Left ventricle myocardium superior (tissue), 1 donor: ENCODE measurements around the gene CRYZL1. TPM values are rescaled to one million over a fixed set of nuclear protein-coding genes. Genes with fewer than 3 reads are reported as not detected.

Experiments used
- ATAC-seq: fragments of 200-7000 bp; cut with Tn5 transposase; one replicate; pipeline ENCODE4 v1.9.1; 2020; ENCODE audit warnings: mild to moderate bottlenecking, moderate library complexity
- DNase-seq: peaks from one replicate; pipeline ENCODE4 v3.0.0-alpha.2; 2020
- intact Hi-C: fragments of 100-400 bp; cut with micrococcal nuclease; formaldehyde crosslinking; loops from one replicate; pipeline ENCODE4 v1.11.0; 2022
- total RNA-seq: library from RNA; stranded (reverse); fragmentation: NEBNext Ultra II Directional; extraction: Animal tissue kit (Norgen Biotek cat#: 25700); gene quantifications from one replicate; pipeline ENCODE4 v1.2.1, GENCODE V29; 2021
- donor health status: DM: no; HTN: yes; CAD: no; lungs with severe emphysema.

CRYZL1 gene
- total RNA-seq, 1 donor from 2014 or later = 25.2 TPM

DNA sequence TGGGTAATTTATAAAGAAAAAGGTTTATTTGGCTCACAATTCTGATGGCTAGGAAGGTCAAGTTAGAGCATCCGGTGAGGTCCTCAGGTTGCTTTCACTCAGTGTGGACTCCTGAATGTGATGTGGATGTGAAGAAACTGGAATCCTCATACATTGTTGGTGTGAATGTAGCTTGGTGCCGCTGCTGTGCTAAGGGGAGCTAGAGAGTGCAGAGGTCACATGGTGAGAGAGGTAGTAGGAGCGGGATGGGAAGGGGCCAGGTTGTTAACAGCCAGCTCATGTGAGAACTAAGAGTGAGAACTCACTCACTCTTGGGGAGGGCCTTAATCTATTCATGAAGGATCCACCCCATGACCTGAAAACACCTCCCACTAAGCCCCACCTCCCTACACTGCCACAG, 22.6 kb upstream of the CRYZL1 start:
- intact Hi-C loops = no loop called here
- no peak for ATAC-seq
- DNase-seq = no peak

GRCh38 chr21:33663241-33663640, 21.7 kb upstream of the CRYZL1 start:
- intact Hi-C loops = no loop called here
- DNase-seq (no peak), ATAC-seq (no peak)

DNA sequence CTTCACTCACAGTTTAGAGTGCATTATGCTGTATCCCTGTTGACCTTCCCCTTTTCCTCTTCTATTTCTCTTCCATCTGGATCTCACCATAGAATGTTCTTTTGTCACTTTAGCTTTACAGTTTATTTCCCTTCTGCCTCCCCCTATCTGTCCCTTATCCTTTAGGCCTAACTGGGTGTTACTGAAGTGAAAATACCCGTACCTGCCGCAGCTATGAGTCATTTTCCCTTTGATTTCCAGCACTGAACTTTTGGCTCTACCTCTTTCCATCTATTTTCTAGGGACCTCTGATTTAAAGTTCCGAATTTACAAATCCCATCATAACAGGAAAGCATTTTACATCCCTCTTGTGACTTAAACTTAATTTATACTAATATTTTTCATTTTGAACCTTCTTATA, 20.5 kb upstream of the CRYZL1 start:
- intact Hi-C loops = no loop called here
- no peak for ATAC-seq
- no peak for DNase-seq

DNA sequence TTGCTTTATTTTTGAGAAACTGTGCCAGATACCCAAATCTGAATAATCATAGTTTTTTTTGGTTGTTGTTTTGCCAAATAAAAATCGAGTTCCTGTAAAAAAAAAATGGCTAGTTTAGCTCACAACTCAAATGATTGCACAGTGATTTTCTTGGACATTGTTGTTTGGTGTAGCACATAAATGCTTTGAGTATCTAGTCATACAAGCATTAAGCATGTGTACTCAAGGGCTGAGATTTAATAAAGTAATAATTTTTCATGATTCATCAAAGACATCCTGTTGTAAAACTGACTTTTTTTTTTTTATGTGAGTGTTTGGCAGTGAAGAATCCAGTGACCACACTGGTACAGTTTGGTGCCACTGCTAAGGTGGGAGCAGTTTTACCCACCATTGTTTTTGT, 19.6 kb upstream of the CRYZL1 start:
- intact Hi-C loops = no loop called here
- ATAC-seq = no peak

DNA sequence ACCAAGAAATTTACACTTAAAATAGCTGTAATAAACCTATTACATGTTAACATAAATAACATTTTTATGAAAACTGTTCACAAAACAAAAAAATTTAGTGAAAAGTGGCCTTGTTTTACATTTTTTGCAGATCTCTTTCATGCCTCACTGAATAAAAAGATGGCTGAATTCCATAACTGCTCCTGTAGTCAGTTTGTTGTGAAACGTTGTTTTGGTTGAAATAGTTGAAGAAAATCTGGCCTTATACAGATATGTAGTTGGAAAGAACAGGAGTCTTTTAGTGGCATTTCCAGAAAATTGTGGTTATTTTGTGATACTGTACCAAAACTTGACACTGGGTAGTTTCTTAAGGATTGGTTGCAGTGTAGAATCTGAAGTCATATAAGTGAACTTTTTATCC, 18.9 kb upstream of the CRYZL1 start:
- no peak for DNase-seq

More for the DNA sequence above, 19.6 kb upstream of the CRYZL1 start:
- no peak for DNase-seq

GRCh38 chr21:33659568-33659949, 18.0 kb upstream of the CRYZL1 start:
- DNase-seq (no peak), ATAC-seq (no peak)
- intact Hi-C loops = no loop called here

More for the DNA sequence above, 18.9 kb upstream of the CRYZL1 start:
- no peak for ATAC-seq
- intact Hi-C loops = no loop called here

- no peak for DNase-seq
- intact Hi-C loops = no loop called here
- no peak for ATAC-seq
These were observed 17.5 kb upstream of the CRYZL1 start for GRCh38 chr21:33658919-33659567.

- intact Hi-C loops = no loop called here
- DNase-seq (no peak), ATAC-seq (peak; percentile 47)
These were observed 15.7 kb upstream of the CRYZL1 start for GRCh38 chr21:33657124-33657820.

DNA sequence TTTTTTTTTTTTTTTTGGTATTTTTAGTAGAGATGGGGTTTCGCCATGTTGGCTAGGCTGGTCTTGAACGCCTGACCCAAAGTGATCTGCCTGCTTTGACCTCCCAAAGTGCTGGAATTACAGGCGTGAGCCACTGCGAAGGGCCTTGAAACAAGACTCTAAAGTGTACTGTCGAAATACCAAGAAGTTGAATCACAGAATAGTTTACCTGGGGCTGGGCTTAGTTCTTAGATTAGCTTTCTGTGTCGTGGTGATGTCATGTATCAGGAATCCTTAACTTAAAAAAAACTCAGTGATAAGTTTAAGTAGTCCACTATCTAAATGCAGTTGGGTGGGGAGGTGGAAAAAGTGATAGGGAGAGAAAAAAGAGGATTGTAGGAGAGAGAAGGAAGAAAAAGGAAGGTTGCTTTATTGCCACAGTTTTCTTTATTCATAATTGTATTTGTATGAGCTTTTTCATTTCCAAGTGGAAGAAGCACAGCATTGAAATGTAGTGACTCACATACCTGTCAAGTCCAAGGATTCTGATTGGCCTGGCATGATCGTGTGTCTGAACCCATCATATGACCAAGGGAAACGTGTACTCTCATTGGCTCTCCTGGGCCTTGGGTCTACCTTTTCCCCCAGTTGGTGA, 14.2 kb upstream of the CRYZL1 start:
- ATAC-seq (peak; percentile 18), DNase-seq (no peak)
- intact Hi-C loops = no loop called here

GRCh38 chr21:33654412-33654811, 12.9 kb upstream of the CRYZL1 start:
- intact Hi-C loops = no loop called here
- no peak for ATAC-seq
- DNase-seq = no peak

DNA sequence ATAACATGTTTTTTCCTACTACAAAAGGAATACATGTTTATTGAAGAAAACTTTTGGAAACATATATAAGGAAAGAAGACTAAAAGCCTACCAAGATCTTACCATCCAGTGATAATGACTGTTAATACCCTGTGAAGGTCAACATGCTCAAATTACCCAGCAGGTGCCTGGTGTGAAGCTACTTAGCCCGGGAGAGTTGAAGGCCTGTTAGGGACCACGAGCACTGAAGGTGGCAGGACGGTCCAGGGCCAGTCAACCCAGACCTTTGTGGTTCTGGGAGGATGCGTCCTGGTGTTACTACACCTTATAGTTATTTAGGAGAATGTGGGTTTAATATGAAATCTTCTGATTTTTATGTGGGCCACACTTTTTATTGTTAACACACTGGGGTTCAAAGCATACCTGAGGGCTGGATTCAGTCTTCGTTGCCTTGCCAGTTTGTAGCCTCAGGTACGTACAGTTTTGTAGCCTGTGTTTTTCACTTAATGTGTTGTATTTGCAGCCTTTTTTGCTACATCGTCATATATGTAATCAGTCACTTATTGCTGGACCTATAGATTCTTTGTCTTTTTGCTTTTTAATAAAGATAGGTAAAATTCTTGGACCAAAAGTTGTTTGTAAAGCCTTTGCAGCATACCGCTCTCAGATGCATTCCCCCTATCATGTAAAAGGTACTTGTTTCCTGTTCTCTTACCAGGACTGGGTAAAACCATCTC, 10.6 kb upstream of the CRYZL1 start:
- intact Hi-C loops = no loop called here
- ATAC-seq = peak; percentile 50
- DNase-seq = no peak

DNA sequence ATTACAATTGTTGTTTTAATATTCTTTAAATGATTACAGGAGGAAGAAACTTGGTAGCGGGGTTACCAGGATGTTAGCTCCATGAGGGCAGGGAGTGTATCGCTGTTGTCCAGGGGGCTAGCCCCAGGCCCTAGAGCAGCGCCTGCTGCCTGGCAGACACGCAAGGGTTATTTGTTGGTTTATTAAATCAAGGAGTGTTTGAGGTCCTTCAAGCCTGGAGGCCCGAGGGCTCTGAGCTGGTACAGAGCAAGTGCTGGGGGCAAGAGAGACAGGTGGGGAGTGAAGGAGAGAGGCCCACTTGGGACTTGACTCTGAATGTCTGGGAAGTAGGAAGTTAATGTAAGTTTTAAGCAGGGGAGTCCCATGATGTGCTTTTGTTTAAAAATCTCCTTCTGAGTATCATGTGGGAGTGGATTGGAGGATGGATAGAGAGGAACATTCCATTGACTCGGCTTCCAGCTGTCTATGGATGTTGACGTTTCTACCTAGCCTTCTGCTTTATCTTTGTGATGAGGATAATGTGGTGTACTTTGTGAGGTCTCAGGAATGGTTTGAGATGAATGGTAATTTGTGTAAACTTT, 9.5 kb upstream of the CRYZL1 start:
- DNase-seq = no peak
- ATAC-seq = no peak
- intact Hi-C loops = no loop called here

DNA sequence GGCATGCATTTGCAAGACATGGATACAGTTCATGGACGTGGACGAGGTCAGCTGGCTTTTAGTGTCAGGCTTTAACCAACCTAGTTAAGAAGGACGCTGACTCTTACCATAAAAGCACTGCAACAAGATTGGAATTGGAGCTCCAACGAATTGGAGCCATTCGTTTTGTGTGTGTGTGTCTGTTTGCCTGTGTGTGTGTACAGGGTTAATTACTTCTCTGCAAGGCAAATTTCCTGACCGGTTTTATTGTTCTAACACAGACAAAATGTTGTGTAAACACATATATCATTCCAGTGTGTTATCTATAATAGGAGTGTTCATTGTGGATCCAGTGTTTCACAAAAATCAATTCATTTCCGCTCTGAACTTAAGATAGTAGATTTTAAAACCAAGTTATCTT, 8.7 kb upstream of the CRYZL1 start:
- intact Hi-C loops = no loop called here
- ATAC-seq (no peak), DNase-seq (no peak)

DNA sequence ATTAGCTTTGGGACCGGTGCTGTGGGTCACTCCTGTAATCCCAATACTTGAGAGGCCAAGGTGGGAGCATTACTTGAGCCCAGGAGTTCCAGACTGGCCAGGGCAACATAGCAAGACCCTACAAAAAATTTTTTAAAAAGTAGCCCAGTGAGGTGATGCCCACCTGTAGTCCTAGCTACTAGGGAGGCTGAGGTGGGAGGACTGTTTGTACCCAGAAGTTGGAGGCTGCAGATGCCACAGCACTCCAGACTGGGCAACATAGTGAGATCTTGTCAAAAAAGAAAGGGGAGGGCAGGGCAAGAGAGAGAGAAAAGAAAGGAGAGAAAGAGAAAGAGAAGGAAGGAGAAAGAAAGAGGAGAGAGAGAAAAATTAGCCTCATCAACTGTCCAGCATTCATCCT, 7.0 kb upstream of the CRYZL1 start:
- DNase-seq (no peak), ATAC-seq (no peak)
- intact Hi-C loops = no loop called here

DNA sequence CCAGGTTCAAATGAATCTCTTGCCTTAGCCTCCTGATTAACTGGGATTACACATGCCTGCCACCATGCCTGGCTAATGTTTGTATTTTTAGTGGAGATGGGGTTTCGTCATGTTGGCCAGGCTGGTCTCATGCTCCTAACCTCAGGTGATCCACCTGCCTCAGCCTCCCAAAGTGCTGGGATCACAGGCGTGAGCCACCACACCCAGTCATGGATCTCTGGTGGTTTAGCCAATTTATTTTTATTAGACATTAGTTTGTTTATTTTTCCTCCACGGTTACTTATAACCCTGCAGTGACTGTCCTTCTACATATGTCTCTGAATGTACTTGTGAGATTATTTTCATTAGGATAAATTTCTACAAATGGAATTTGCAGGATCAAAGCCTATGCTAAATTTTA, 6.0 kb upstream of the CRYZL1 start:
- ATAC-seq = no peak
- intact Hi-C loops = no loop called here
- no peak for DNase-seq

DNA sequence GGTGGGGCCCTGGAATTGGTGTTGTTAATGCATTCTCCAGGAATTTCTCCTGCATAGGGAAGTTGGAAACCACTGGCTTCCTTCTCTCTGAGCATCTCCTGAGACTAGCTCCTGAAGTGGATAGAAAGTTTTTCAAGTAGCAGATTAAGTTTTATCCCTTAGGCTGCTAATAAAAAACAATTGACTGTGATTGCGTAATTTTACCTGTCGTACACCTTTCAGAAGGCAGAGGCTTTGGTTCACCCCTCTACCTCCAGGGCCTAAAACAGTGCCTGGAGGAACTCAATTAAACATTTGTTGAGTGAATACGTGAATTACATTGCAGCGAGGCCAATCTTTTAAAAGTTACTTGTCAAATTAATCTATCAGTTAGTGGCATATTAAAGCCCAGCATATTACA, 4.2 kb upstream of the CRYZL1 start:
- intact Hi-C loops = no loop called here
- DNase-seq = no peak
- no peak for ATAC-seq

- intact Hi-C loops = no loop called here
- no peak for ATAC-seq
- no peak for DNase-seq
These were observed 3.0 kb upstream of the CRYZL1 start for GRCh38 chr21:33644383-33645074.

GRCh38 chr21:33643658-33644311, 2.2 kb upstream of the CRYZL1 start:
- intact Hi-C loops = no loop called here
- ATAC-seq (no peak), DNase-seq (no peak)
